ENCODE results near the gene ECT2.
"Not testable (repeated sequence)": the region's sequence is repeated elsewhere in the genome, so short reads cannot be mapped to it uniquely, and the experiment has no call there.

DNA sequence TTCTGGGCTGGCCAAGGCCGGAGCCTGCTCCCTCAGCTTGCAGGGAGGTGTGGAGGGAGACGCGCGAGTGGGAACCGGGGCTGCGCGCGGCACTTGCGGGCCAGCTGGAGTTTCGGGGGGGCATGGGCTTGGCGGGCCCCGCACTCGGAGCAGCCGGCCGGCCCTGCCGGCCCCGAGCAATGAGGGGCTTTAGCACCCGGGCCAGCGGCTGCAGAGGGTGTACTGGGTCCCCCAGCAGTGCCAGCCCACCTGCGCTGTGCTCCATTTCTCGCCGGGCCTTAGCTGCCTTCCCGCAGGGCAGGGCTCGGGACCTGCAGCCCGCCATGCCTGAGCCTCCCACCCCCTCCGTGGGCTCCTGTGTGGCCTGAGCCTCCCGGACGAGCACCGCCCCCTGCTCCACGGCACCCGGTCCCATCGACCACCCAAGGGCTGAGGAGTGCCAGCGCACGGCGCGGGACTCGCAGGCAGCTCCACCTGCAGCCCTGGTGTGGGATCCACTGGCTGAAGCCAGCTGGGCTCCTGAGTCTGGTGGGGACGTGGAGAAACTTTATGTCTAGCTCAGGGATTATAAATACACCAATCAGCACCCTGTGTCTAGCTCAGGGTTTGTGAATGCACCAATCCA lies 116.3 kb downstream of the ECT2 start:
- TF ChIP-seq, protein P1, sequence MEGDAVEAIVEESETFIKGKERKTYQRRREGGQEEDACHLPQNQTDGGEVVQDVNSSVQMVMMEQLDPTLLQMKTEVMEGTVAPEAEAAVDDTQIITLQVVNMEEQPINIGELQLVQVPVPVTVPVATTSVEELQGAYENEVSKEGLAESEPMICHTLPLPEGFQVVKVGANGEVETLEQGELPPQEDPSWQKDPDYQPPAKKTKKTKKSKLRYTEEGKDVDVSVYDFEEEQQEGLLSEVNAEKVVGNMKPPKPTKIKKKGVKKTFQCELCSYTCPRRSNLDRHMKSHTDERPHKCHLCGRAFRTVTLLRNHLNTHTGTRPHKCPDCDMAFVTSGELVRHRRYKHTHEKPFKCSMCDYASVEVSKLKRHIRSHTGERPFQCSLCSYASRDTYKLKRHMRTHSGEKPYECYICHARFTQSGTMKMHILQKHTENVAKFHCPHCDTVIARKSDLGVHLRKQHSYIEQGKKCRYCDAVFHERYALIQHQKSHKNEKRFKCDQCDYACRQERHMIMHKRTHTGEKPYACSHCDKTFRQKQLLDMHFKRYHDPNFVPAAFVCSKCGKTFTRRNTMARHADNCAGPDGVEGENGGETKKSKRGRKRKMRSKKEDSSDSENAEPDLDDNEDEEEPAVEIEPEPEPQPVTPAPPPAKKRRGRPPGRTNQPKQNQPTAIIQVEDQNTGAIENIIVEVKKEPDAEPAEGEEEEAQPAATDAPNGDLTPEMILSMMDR (conservative IDR thresholded peaks at IDR 0.05), result not testable (repeated sequence)
- not testable (repeated sequence) for TF ChIP-seq EZH2 (IDR thresholded peaks at IDR 0.05; ENCODE audit: low read depth)
